Ascending aorta (tissue), 2 donors: ENCODE measurements around the gene RNF224. TPM values are rescaled to one million over a fixed set of nuclear protein-coding genes. Genes with fewer than 3 reads are reported as not detected.

ENCODE experiments used
- DNase-seq, 2 donors: peaks; one replicate each; pipeline ENCODE4 v3.0.0-alpha.2; 2019; ENCODE audit warnings: low spot score in 2 of 2
- H3K27ac ChIP-seq, 2 donors: fragments of 200-600 bp; sonication (generic); one replicate each; pipeline ENCODE4 v1.5.1; 2016 to 2017; ENCODE audit warnings: mild to moderate bottlenecking in 1 of 2
- H3K27me3 ChIP-seq: fragments of 200-600 bp; sonication (generic); one replicate; pipeline ENCODE4 v1.5.1; 2017
- H3K36me3 ChIP-seq, 2 donors: fragments of 200-600 bp; sonication (generic); one replicate each; pipeline ENCODE4 v1.5.1; 2016
- H3K4me1 ChIP-seq, 2 donors: fragments of 200-600 bp; sonication (generic); one replicate each; pipeline ENCODE4 v1.5.1; 2016 to 2017; ENCODE audit warnings: mild to moderate bottlenecking in 1 of 2
- H3K4me3 ChIP-seq, 2 donors: fragments of 200-600 bp; sonication (generic); one replicate each; pipeline ENCODE4 v1.5.1; 2016 to 2017; ENCODE audit warnings: mild to moderate bottlenecking in 1 of 2
- H3K9me3 ChIP-seq, 2 donors: fragments of 200-600 bp; sonication (generic); one replicate each; pipeline ENCODE4 v1.5.1; 2016
- CTCF ChIP-seq, 3 experiments: fragments of 200-600 bp in 2 of 3; fragments of 450-650 bp in 1 of 3; sonication (generic) in 2 of 3; IDR thresholded peaks; one replicate each; pipeline ENCODE4 v1.5.1; 2016 to 2019; ENCODE audit warnings: antibody characterized with exemption in 3 of 3, mild to moderate bottlenecking in 1 of 3, moderate library complexity in 1 of 3
- intact Hi-C: fragments of 100-400 bp; cut with DNase I; formaldehyde crosslinking; loops from one replicate; pipeline ENCODE4 v1.15.1; 2023
- total RNA-seq: library from RNA; depleted of rRNA; stranded (reverse); fragments of >200 nt; gene quantifications from one replicate; pipeline ENCODE4 v1.1.0, GENCODE V29; 2016

The RNF224 gene
- total RNA-seq, 1 donor from 2014 or later = not detected

GRCh38 chr9:137216188-137216965 is 10.9 kb upstream of the RNF224 start:
- Histone ChIP-seq H3K4me1 (peaks cover 1 to 3% of the 10 kb centered on the region in 2 donors), H3K4me3 (no peak overlapping the region), H3K27me3 (no peaks in the 10 kb centered on the region), H3K9me3 (no peaks in the 10 kb centered on the region), H3K27ac (no peak overlapping the region), H3K36me3 (no peaks in the 10 kb centered on the region)
- no peak for TF ChIP-seq CTCF (IDR thresholded peaks at IDR 0.05)
- intact Hi-C loops = no loop called here
- no peak for DNase-seq

- Histone ChIP-seq H3K4me3 (peak overlapping the region in 1 of 2 donors; percentile 30), H3K4me1 (peaks cover 5 to 10% of the 10 kb centered on the region in 2 donors), H3K9me3 (no peaks in the 10 kb centered on the region), H3K27me3 (no peaks in the 10 kb centered on the region), H3K27ac (no peak overlapping the region), H3K36me3 (no peaks in the 10 kb centered on the region)
- no peak for TF ChIP-seq CTCF (IDR thresholded peaks at IDR 0.05)
- intact Hi-C loops = no loop called here
- no peak for DNase-seq
These were observed 9.8 kb upstream of the RNF224 start for GRCh38 chr9:137217276-137218211.

- H3K27ac ChIP-seq = no peak overlapping the region
- TF ChIP-seq CTCF (IDR thresholded peaks at IDR 0.05) = no peak
- H3K4me1 ChIP-seq = peaks cover 5 to 14% of the 10 kb centered on the region in 2 donors
- no peaks in the 10 kb centered on the region for H3K36me3 ChIP-seq
- peak overlapping the region in 1 of 2 donors; percentile 30 for H3K4me3 ChIP-seq
- intact Hi-C loops = no loop called here
- no peaks in the 10 kb centered on the region for H3K9me3 ChIP-seq
- no peaks in the 10 kb centered on the region for H3K27me3 ChIP-seq
- no peak for DNase-seq
These were observed 9.0 kb upstream of the RNF224 start for GRCh38 chr9:137218212-137218753.

GRCh38 chr9:137218754-137219271 is 8.5 kb upstream of the RNF224 start:
- intact Hi-C loops = no loop called here
- no peak overlapping the region for H3K4me3 ChIP-seq
- TF ChIP-seq CTCF (IDR thresholded peaks at IDR 0.05) = no peak
- no peak for DNase-seq
- H3K27ac ChIP-seq = no peak overlapping the region
- no peaks in the 10 kb centered on the region for H3K27me3 ChIP-seq
- H3K36me3 ChIP-seq = no peaks in the 10 kb centered on the region
- no peaks in the 10 kb centered on the region for H3K9me3 ChIP-seq
- peaks cover 5 to 14% of the 10 kb centered on the region in 2 donors for H3K4me1 ChIP-seq

GRCh38 chr9:137219757-137220316 is 7.5 kb upstream of the RNF224 start:
- intact Hi-C loops = loop anchor here (10.0 kb wide), 1 partner anchor 425 kb away; the partner anchor contains the start of genes CCDC183 and TMEM141
- H3K9me3 ChIP-seq = no peaks in the 10 kb centered on the region
- H3K36me3 ChIP-seq = no peaks in the 10 kb centered on the region
- H3K4me3 ChIP-seq = no peak overlapping the region
- DNase-seq = no peak
- H3K27me3 ChIP-seq = no peaks in the 10 kb centered on the region
- TF ChIP-seq CTCF (IDR thresholded peaks at IDR 0.05) = no peak
- H3K27ac ChIP-seq = no peak overlapping the region
- peaks cover 5 to 19% of the 10 kb centered on the region in 2 donors for H3K4me1 ChIP-seq
